ENCODE data around the gene CHID1.

CHID1 gene

DNA sequence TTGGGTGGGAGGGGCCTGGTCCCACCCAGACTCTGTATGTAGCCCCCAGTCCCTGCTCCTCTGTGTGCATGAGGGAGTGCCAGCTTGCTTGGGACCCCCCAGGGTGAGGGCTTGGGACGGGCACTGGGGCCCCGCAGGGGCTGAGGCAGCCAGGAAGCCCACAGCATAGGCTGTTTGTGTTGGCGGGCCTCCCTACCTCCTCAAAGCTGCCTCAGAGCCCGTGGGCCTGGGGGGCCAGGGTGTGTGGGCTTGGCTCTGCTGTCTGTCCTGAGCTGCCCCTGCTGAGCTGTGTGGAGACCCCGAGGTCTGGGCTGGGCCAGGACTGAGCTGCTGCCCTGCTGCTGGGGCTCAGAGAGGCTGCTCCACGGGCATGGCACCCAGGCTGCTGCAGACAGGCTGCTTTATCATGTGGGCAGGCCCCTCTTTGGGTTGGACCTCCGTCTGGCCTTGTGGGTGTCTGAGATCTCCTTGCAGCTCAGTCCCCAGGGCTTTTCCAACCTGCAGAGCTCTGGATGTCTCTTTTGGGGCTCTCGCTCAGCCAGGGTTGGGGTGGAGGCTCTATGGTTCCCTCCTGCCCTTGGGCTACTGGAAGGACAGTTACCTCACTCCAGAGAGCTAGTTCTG lies 64.6 kb downstream of the CHID1 start:
- no peak for DNase-seq

DNA sequence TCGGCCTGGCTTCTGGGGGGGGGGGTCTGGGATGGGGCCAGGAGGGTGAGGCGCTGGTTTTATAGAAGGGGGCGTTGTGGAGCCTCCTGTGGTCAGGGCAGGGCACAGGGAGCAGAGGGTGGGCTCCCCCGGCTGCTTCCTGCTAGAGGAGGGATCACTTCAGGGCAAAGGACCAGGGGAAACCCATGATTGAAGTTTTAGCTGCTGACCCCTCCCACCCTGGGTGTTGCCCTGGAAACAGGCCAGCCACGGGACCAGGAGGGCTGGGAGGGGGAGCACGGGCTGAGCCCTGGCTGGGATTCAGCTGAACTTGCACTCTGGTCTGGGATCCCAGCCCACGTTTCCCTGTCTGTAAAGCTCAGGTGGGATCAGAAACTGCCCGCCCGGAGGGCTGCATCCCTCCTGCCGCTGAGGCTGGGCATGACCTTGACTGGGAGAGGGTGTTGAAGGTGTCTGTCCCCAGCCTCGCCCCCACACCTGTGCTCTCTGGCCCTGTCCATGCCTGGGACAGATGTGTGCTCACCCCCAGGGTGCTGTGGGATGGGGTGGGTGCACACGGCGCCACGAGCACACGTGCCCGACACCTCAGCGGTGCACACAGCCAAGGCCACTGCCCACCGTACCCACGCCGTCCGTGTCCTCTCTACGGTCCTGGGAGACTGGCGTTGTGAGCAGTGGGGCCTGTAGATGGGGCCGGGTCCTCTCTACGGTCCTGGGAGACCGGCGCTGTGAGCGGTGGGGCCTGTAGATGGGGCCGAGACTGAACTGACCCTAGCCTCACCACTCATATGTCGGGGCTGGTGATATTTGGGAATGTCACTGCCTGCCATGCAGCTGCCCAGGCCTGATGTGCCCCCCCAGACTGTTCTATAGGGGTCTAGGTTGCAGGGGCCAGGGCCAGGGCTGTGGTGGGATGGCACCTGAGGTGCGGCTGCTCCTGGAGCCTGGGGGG lies 65.6 kb downstream of the CHID1 start:
- peak; percentile 12 to 44 for DNase-seq

DNA sequence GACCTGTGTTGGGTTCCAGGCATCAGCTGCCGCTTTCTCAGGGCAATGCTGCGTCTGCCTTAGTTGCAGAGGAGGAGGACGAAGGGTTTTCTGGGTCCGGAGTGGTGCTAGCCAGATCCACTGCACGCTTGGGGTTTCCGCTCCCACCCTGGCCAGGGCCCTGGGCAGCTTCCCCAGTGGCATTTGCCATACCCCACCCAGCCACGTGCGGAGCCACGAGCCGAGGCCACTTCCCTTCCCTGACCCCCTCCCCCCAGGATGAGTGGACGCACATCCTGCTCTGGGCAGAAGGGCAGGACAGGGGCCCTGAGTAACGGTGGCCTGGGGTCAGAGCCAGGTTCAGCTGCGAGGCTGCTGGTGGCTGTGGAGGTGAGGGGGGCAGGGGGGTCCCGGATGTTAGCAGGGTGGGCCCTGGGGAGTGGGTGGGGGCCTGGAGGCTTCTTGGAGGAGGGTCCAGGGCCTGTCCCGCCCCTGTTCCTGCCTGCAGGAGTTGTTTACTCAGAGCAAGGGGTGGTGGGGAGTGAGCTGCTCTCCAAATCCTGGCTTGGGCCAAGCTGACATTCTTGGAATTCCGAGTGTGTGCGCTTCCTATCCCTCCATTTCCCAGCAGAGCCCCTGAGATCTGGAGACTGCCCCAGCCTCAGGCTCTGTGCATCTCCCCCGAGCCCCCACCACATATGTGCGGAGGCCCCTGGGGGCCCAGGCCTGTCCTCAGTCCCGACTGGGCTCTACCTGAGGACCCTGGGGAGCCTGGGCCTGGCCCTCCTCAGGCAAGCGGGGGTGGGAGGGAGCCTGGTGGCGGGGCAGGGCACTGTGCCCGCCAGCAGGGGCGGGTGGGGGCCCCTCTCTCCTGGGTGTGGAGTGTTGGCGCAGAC lies 66.6 kb downstream of the CHID1 start:
- peak; percentile 44 to 52 for DNase-seq

DNA sequence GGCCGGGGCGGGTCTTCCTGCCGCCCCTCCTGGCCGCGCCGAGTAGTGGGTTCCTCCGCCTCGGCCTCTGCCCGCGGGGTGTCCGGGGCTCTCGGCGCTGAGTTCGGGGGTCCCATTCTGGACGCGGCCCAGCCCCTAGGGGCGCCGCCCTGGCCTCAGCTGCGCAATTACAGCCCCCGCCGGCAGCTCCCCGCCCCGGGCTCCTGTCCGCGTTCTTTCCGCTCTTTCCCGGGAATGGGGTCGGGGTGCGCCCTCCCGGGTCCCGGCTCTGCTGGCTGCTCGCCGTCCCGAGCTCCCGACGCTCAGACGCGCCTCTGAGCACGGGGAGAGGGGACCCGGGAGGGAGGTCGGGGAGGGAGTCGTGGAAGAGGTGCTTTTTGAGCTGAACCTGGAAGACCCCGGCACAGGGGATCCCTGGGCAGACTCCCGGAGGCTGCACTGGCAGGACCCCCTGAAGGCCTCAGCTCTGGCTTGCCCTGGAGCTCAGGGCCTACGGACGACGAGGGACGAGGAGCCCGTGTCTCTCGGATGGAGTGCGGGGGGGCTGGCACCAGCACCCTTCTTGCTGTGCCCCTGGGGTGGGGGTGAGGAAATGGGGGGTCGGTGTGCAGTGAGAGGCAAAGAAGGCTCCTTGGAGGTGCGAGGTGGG lies 67.4 kb downstream of the CHID1 start:
- DNase-seq: no peak

DNA sequence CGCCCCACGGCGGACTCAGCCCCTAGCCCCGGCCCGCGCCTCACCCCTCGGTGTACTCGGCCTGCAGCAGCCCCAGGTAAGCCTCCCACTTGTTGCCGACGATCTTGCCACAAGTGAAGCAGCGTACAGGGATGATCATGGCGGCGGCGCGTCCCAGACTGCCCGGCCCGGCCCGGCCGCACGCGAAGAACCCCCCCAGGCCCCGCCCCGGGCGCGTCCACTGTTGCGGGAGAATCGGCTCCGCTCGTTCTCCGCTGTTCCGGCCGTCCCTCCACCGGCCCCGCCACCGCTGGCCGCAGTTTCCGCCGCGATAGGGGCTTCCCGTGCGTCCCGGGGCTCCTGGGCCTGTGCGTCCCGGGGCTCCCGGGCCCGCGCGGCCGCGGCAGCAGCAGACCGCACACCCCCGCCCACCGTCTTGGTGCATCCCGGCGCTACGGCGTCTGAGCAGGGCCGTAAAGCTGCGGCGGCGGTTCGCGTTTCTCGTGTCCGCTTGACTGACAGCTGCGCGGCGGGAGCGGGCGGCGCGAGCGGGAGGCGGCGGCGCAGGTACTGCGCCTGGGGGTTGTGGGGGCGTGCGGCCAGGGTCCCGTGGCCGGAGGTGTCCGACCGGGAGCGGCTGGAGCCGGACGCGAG lies 68.1 kb downstream of the CHID1 start, which contains the start of the genes POLR2L and TSPAN4:
TSS of gene POLR2L (minus strand) at position 160 of the 633 bp plus-strand sequence. CDS start at position 139, 21 bp downstream.
TSS of gene TSPAN4 (plus strand) at position 483 of the 633 bp plus-strand sequence. CDS start 7,453 bp downstream, outside the sequence.
- DNase-seq: peak; percentile 69

DNA sequence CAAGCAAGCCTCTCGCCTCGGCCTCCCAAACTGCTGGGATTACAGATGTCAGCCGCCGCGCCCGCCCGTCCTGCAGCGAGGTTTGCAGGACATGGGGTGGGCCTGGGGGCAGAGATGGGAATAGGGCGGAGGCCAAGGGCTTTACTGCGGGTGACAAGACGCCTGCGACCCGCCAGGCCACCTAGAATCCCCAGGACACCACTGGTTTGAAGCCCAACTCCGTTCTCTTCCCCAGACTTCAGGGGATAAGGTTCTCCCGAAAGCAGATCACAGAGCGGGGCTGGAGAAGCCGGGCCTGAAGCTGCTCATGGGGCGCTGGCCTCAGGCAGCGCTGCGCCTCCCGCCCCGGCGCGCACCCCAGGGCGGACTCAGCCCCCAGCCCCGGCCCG lies 68.6 kb downstream of the CHID1 start:
- no peak for DNase-seq

DNA sequence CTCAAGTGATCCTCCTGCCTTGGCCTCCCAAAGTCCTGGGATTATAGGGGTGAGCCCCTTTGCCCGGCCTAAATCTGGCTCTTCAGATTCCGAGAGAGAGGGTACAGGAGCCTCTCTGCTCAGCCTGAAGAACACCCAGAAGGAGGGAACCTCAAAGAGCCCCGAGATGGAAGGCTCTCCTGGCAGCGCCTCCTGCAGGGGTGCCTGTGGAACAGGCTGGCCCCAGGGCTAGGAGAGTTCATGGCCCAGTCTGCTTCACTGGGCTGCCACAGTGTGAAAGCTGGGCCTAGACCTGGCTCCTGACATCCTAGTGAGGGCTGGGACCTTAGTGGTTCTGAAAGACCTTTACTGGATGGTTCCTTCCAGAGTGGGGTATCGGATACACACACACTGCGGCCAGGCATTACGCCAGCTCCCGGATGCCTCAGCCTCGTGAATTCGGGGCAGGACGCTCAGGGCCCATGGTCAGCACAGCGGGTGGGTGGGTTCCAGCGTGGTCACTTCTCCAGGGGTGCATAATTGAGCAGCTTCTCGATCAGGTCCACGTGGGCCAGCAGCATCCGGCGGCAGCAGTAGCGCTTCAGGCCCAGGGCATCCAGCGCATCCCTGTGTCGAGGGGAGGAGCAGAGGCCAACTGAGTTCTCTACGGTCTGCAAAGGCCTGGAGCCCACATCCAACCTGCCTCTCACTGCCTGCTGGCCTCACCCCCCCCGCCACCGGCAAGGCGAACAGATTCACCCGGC lies 70.6 kb downstream of the CHID1 start:
- DNase-seq: peak; percentile 19 to 28

DNA sequence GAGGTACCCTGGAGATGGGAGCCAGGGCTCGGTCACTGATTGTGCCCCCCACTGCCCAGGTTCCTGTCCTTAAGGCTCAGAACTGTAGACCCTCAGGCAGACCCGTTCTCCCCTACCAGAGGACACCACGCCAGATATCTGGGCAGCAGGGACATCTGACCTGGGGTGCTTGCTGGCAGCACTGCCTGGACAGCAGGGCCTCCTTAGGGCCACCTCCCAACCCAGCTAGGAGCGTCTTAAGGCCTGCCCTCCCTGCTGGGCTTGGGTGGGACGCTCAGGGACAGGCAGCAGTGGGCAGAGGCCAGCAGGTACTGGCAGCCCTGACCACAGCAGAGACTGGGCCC lies 71.4 kb downstream of the CHID1 start:
- DNase-seq: no peak

DNA sequence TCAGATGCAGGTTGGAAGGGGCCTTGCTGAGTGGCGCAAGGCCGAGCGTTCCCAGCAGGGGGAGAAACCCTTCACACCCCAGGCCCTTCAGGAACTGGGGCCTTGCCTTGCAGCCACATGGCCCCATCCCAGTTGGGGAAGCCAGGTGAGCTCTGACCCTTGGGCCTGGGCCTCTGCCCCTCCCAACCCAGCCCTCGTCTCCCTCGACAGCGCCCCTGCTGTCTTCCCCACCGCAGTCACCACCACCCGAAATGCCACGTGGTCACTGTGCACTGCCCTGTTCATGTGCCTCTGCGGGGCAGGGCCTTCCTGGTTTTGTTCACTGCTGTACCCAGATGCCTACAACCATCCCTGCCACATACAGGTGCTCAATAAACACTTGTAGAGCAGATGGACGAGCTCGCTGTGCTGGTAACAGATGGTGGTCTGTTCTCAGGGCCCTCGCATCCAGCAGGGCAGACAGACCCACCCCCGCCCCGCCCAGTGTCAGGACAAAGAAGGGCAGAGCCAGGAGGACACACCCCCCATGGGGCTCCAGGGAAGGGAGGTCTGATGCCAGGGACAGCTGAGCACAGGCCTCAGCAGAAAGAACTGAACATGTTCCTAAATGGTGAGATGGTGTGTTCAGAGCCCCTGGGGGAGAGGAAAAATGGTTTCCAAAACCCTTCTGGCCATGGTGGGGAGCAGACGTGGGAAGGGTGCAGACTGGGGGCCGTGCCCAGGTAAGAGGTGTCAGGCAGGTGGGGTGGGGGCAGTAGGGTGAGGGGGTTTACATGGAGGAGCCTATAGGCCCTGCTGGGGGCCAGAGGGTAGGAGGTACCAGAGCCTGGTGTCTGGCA lies 72.0 kb downstream of the CHID1 start:
- DNase-seq: no peak

DNA sequence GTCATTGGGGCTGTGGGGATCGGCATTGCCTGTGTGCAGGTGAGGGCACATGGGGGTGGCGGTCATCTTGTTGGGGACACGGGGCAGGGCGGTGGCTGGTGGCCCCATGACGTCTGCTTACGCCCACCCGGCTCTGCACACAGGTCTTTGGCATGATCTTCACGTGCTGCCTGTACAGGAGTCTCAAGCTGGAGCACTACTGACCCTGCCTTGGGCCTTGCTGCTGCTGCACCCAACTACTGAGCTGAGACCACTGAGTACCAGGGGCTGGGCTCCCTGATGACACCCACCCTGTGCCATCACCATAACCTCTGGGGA lies 72.7 kb downstream of the CHID1 start:
- DNase-seq: no peak

DNA sequence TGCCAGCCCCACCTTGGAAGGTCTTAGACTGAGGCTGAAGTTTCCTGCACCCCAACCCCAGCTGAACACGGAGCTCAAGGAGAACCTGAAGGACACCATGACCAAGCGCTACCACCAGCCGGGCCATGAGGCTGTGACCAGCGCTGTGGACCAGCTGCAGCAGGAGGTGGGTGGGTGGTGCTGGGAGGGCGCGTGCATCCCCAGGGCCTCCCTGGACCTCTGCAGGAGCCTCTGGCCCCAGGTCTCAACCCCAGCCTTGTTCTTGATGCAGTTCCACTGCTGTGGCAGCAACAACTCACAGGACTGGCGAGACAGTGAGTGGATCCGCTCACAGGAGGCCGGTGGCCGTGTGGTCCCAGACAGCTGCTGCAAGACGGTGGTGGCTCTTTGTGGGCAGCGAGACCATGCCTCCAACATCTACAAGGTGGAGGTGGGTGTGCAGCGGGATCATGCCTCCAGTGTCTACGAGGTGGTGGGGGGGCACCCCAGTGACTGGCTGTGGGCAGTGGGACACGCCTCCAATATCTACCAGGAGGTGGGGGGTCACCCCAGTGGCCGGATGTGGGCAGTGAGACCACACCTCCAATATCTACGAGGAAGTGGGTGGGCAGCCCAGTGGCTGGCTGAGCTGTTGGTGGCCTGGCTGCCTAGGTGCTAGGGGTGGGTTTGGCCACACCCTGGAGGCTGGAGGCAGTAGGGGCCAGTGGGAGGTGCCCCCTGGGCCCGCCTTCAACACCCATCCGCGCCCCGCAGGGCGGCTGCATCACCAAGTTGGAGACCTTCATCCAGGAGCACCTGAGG lies 73.2 kb downstream of the CHID1 start:
- no peak for DNase-seq

DNA sequence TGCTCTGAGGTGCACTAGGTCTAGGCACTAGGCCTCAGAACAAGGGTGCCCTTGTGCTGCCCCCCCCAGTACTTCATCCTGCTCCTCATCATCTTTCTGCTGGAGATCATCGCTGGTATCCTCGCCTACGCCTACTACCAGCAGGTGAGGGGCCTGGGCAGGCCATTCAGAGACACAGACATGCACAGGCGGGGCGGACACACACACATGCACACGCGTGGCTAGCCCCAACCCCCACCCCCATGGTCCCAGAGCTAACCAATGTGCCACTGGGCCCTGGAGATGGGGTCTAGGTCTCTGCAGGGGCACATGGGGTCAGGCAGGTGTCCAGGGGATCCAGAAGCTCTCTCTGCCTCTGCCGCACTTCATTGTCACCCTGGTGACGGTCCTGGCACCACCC lies 73.9 kb downstream of the CHID1 start:
- DNase-seq: no peak

DNA sequence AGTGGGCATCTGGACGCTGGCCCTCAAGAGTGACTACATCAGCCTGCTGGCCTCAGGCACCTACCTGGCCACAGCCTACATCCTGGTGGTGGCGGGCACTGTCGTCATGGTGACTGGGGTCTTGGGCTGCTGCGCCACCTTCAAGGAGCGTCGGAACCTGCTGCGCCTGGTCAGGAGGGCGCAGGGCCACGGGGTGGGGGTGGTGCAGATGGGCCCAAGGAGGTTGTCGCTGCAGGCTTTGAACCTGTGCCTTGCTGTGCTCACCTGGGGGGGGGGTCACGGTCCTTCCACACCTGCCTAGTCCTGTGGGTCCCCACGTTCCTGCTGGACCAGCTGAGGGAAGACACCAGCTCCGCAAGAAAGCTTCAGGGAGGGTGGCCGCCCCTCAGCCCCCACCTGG lies 74.3 kb downstream of the CHID1 start:
- no peak for DNase-seq

DNA sequence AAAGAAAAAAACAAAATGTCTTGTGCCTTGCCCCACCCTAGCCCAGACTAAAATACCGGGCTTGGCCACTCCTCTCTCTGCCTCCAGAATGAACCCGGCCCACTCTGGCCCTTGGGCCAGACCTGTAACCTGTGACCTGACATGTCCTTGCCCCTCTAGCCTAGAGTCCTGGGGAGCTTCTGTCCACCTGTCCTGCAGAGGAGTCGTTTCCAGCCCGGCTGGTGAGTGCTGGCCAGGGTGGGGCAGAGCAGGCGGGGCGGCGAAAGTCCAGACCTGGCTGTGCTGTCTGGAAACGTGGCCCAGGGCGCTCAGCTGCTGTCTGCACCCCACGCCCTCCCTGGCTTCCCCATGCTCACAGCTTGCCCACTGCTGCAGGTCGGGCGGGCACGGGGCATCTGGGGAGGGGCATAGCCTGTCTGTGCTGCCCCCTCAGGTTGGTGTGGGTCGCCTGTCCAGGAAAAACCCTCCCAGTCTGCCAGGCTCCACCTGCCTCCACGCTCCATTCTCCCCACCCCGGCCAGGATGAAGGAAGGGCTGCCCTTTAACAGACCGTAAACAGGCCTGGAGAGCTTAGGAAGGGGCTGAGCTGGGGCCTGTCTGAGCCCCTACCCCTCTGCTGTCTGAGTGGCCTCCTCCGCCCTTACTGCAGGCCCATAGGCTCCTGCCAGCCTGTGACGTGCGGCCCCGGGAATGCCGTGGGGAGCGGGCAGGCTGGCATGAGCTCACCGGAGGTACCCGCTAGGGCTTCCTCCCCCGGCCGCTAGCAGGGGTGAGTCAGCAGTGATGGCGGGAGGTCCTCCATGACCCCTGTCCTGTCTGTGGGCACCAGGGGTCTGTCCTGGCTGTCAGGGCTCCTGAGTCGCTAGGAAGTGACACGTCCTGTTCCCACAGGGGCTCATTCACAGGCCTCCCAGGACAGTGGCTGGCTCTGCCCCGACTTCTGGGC lies 76.0 kb downstream of the CHID1 start:
- DNase-seq: peak; percentile 19 to 23

DNA sequence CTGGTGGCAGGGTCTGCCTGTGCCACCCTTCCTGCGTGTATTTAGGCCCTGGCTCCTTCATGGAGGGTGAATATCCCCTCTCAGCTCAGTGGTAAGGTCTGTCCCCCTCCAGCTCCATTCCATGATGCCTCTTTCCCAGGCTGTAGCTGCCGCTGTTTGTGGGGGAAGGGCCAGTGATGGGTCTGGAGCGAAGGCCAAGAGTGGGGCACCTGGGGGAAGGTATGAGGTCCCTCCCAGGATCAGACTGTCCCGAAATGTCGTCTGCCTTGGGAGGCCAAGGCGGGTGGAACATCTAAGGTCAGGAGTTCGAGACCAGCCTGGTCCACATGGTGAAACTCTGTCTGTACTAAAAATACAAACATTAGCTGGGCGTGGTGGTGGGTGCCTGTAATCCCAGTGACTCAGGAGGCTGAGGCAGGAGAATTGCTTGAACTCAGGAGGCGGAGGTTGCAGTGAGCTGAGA lies 76.7 kb downstream of the CHID1 start:
- no peak for DNase-seq

DNA sequence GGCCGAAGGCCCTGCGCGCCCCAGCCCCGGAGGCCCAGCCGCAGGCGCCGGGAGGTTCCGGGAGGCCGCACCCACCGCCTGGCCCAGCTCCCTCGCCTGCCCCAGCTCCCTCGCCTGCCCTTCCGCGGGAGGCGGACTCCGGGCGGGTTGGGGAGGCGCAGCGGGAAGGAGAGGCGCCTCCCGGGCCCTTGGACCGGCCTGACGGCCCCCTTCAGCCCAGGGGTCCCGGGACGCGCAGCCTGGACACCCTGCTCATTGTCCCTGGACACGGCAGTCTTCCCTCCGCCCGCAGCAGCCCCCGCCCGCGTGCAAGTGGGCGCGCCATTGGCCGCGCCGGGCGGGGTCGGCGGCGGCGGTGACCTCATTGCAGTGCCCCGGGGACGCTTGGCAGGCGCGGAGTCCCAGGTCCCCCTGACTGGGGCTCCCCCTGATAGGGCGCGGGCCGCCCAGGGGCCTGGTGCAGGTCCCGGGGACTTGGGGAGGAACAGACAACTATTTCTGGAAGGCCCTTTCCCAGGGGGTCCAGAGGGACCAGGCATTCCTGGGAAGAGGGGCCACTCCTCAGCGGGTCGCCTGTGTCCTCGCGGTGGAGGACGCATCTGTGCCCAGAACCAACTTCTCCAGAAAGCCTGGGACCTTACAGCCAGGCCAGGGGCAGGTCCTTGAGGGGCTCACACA lies 77.4 kb downstream of the CHID1 start:
- DNase-seq: peak in 1 of 2 experiments; percentile 30

DNA sequence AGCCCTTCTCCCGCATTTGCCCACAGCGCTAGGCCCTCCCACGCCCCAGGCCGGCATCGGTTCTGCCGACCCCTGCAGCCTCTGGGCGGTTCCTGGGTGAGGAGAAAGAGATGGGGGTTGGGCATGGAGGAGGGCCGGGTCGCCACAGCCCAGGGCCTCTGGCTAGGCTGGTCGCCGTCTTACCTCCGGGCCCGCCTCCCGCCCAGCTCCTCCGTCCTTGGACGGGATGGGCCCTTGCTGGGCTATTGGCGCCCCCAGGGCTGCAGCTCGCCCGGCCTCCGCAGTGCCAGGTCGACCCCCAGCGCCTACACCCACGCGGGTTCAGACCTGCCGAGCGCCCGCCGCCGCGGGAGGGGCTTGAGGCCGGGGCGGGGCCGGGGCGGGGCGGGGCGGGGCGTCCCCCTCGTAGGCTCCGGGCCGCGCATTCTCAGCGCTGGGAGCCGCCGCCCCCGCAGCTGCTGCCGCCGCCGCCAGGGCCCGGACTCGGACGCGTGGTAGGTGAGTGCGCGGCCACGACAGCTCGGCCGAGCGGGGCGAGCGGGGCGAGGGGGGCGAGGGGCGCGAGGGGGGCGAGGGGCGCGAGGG lies 78.0 kb downstream of the CHID1 start, which contains the start of gene CD151:
TSS of gene CD151 (plus strand) at position 424 of the 585 bp plus-strand sequence. CDS start 3,118 bp downstream, outside the sequence.
- DNase-seq: peak; percentile 24 to 31
